HUDEP-2 (cell line): ENCODE data around the gene PHF12.

Experiments
- DNase-seq, 76 experiments: peaks; one replicate each; lab custom pipeline; 2025; ENCODE audit not compliant: unreplicated experiment in 76 of 76; lab: John Stamatoyannopoulos, UW

Gene PHF12

DNA sequence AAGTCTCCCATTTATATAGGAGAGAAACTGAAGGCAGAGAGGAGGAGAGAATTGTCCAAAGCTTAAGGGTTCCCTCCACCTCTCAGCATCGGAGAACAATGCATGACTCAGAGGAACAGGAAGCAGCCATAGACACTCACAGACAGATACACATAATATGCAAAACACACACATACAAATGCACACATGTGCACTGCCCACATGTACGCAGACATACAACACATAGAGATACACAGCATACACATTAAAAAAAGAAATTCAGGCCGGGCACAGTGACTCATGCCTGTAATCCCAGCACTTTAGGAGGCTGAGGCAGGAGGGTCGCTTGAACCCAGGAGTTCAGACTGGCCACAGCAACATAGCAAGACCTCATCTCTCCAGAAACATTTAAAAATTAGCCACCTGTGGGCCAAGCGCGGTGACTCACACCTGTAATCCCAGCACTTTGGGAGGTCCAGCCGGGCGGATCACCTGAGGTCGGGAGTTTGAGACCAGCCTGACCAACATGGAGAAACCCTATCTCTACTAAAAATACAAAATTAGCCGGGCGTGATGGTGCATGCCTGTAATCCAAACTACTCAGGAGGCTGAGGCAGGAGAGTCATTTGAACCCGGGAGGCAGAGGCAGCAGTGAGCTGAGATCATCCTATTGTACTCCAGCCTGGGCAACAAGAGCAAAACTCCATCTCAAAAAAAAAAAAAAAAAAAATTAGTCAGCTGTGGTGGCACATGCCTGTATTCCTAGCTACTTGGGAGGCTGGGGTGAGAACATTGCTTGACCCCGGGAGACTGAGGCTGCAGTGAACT is 85.2 kb downstream of the PHF12 start:
- DNase-seq: peak in 28 of 76 experiments; percentile 18 to 79 (median 54)

GRCh38 chr17:28864991-28865849 is 86.1 kb downstream of the PHF12 start:
- peak in 75 of 76 experiments; percentile 77 to 99 (median 96) for DNase-seq

- DNase-seq: no peak
These were observed 87.4 kb downstream of the PHF12 start for GRCh38 chr17:28863953-28864352.

GRCh38 chr17:28862561-28862960 is 88.8 kb downstream of the PHF12 start:
- DNase-seq: peak in 11 of 76 experiments; percentile 13 to 46 (median 26)

GRCh38 chr17:28861393-28862203 is 89.7 kb downstream of the PHF12 start:
- DNase-seq: peak in 72 of 76 experiments; percentile 35 to 90 (median 72)

- peak in 57 of 76 experiments; percentile 12 to 85 (median 52) for DNase-seq
These were observed 90.9 kb downstream of the PHF12 start for GRCh38 chr17:28860363-28860808.

GRCh38 chr17:28858801-28859355 is 92.4 kb downstream of the PHF12 start:
- DNase-seq: peak in 44 of 76 experiments; percentile 12 to 83 (median 56)

GRCh38 chr17:28857905-28858800 is 93.2 kb downstream of the PHF12 start:
- DNase-seq: peak in 44 of 76 experiments; percentile 17 to 79 (median 54)

GRCh38 chr17:28856028-28856574 is 95.2 kb downstream of the PHF12 start:
- DNase-seq: peak in 4 of 76 experiments; percentile 11 to 41 (median 22)

GRCh38 chr17:28855336-28855679 is 96.0 kb downstream of the PHF12 start:
- no peak for DNase-seq
